HepG2 (cell line): ENCODE measurements around the gene HTD2. TPM values are rescaled to one million over a fixed set of nuclear protein-coding genes. Genes with fewer than 3 reads are reported as not detected.
A peak's percentile ranks its signal among the peaks of the same experiment; 100 is the strongest.

Experiments
- ERF ChIP-seq: IDR thresholded peaks from 2 replicates; pipeline ENCODE4 v1.6.1; 2018; ENCODE audit warnings: missing biosample characterization, missing genetic modification reagents
- GATA4 ChIP-seq: sonication (generic); IDR thresholded peaks from 2 replicates; pipeline ENCODE4 v1.6.1; 2016; ENCODE audit warnings: antibody characterized with exemption, low read depth, borderline replicate concordance
- KMT2A ChIP-seq: sonication (generic); formaldehyde crosslinking; IDR thresholded peaks from 2 replicates; pipeline ENCODE4 v1.4.0; 2020; ENCODE audit warnings: missing genetic modification reagents
- MYC ChIP-seq: sonication (generic); formaldehyde crosslinking; IDR thresholded peaks from 2 replicates; pipeline ENCODE4 v1.9.0; 2021; ENCODE audit warnings: missing genetic modification reagents, borderline replicate concordance
- POGZ ChIP-seq: sonication (generic); formaldehyde crosslinking; IDR thresholded peaks from 2 replicates; pipeline ENCODE4 v1.4.0; 2020; ENCODE audit warnings: mild to moderate bottlenecking, missing genetic modification reagents
- RAD51 ChIP-seq: fragments of 450-650 bp; IDR thresholded peaks from 2 replicates; pipeline ENCODE4 v1.6.1; 2016; ENCODE audit warnings: borderline replicate concordance
- RNF2 ChIP-seq: fragments of 450-650 bp; conservative IDR thresholded peaks from 2 replicates; pipeline ENCODE4 v1.6.1; 2016; ENCODE audit warnings: low read depth
- SIN3A ChIP-seq: IDR thresholded peaks from 2 replicates; pipeline ENCODE4 v1.6.1; 2011; ENCODE audit warnings: low read depth, mild to moderate bottlenecking, control low read depth, low read length, borderline replicate concordance
- ZFX ChIP-seq: sonication (generic); formaldehyde crosslinking; IDR thresholded peaks from 2 replicates; pipeline ENCODE4 v1.4.0; 2020; ENCODE audit warnings: mild to moderate bottlenecking, low read depth, missing genetic modification reagents, moderate library complexity
- ZNF263 ChIP-seq: sonication (generic); formaldehyde crosslinking; IDR thresholded peaks from 2 replicates; pipeline ENCODE4 v1.4.0; 2020; ENCODE audit warnings: missing genetic modification reagents
- ZSCAN30 ChIP-seq: sonication (generic); formaldehyde crosslinking; IDR thresholded peaks from 2 replicates; pipeline ENCODE4 v1.5.0; 2020; ENCODE audit warnings: mild to moderate bottlenecking, missing genetic modification reagents
- polyA plus RNA-seq, 8 experiments: library from polyadenylated mRNA; depleted of rRNA in 3 of 8; stranded (reverse) in 7 of 8; unstranded in 1 of 8; fragments of >200 nt; fragmentation: Illumina TruSeq in 4 of 8; extraction: Trizol in 4 of 8; gene quantifications; 2 replicates each; pipeline versions ENCODE4 v1.2.1 to v1.2.3, GENCODE V29; 2011 to 2016; ENCODE audit warnings: low read depth in 4 of 8, missing spikeins in 1 of 8, mixed read lengths in 1 of 8; ENCODE audit not compliant: insufficient read depth in 1 of 8
- total RNA-seq, 5 experiments: library from RNA; depleted of rRNA; stranded (reverse); fragments of >200 nt; fragmentation: Illumina TruSeq; extraction: Trizol; gene quantifications; 2 replicates each; pipeline ENCODE4 v1.2.3, GENCODE V29; 2016; ENCODE audit warnings: low read depth in 1 of 5
- TF ChIP-seq, protein P1 (sequence below): sonication (generic); formaldehyde crosslinking; IDR thresholded peaks from 2 replicates; pipeline ENCODE4 v1.4.0; 2020; ENCODE audit warnings: mild to moderate bottlenecking, missing genetic modification reagents
- TF ChIP-seq, protein P2 (sequence below): sonication (generic); formaldehyde crosslinking; IDR thresholded peaks from 2 replicates; pipeline ENCODE4 v1.5.0; 2020; ENCODE audit warnings: mild to moderate bottlenecking, missing genetic modification reagents
- TF ChIP-seq, protein P3 (sequence below): sonication (generic); formaldehyde crosslinking; IDR thresholded peaks from 2 replicates; pipeline ENCODE4 v1.4.0; 2020; ENCODE audit warnings: missing genetic modification reagents
- TF ChIP-seq, protein P4 (sequence below): sonication (generic); formaldehyde crosslinking; IDR thresholded peaks from 2 replicates; pipeline ENCODE4 v1.5.1; 2020; ENCODE audit warnings: mild to moderate bottlenecking, moderate library complexity, missing genetic modification reagents
- TF ChIP-seq, protein P5 (sequence below): sonication (generic); formaldehyde crosslinking; IDR thresholded peaks from 2 replicates; pipeline ENCODE4 v1.4.0; 2020; ENCODE audit warnings: missing genetic modification reagents
- TF ChIP-seq, protein P6 (sequence below): sonication (generic); formaldehyde crosslinking; conservative IDR thresholded peaks from 2 replicates; pipeline ENCODE4 v1.4.0; 2020; ENCODE audit warnings: missing genetic modification reagents
- TF ChIP-seq, protein P7 (sequence below): IDR thresholded peaks from 2 replicates; pipeline ENCODE4 v1.6.1; 2018; ENCODE audit warnings: missing genetic modification reagents, mild to moderate bottlenecking, missing compliant biosample characterization

HTD2 gene
- total and polyA plus RNA-seq, 2 of the 13 experiments (the other 11 are each of a cell fraction or from before 2014, with no cell fraction given), result 8.6 to 13.7 TPM

DNA sequence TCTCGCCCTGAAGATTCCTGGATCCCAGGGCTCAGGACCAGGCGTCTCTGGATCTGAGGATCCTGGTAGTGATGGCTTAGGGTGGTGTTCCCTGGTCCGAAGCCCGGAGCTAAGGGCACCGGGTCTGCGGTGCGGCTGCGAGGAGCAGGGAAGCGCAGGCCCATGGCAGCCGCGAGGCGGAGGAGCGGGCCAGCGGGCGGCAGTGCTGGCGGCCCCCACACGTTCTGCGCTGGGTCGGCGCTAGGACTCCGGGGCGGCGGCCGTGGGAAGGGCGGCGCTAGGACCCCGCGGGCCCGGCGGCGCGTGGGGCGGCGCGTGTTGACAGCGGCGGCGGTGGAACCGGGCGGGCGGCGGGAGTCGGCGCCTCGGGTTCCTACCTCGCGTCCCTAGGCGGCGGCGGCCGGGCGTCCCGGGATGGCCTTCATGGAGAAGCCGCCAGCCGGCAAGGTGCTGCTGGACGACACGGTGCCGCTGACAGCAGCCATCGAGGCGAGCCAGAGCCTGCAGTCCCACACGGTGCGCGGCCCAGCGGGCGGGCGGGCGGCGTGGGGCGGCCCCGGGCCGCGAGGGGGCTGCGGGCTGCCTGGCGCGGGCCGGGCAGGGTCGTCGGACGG is 26.4 kb downstream of the HTD2 start, which contains the start of gene PXK (continued):
- TF ChIP-seq MYC (CRISPR knock-in tag) (peak; percentile 75), POGZ (CRISPR knock-in tag) (peak; percentile 59; the same call in 1 of the 2 replicates), ZFX (peak; percentile 75), ZNF263 (no peak; the same call in 1 of the 2 replicates), KMT2A (peak; percentile 34; the same call in 1 of the 2 replicates), SIN3A (peak; percentile 51; the same call in 1 of the 2 replicates), RAD51 (no peak), GATA4 (no peak), ZSCAN30 (no peak), RNF2 (no peak; the same call in 1 of the 2 replicates), ERF (CRISPR knock-in tag) (peak; percentile 77)
- TF ChIP-seq, protein P1, sequence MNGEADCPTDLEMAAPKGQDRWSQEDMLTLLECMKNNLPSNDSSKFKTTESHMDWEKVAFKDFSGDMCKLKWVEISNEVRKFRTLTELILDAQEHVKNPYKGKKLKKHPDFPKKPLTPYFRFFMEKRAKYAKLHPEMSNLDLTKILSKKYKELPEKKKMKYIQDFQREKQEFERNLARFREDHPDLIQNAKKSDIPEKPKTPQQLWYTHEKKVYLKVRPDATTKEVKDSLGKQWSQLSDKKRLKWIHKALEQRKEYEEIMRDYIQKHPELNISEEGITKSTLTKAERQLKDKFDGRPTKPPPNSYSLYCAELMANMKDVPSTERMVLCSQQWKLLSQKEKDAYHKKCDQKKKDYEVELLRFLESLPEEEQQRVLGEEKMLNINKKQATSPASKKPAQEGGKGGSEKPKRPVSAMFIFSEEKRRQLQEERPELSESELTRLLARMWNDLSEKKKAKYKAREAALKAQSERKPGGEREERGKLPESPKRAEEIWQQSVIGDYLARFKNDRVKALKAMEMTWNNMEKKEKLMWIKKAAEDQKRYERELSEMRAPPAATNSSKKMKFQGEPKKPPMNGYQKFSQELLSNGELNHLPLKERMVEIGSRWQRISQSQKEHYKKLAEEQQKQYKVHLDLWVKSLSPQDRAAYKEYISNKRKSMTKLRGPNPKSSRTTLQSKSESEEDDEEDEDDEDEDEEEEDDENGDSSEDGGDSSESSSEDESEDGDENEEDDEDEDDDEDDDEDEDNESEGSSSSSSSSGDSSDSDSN (CRISPR knock-in tag), result peak; percentile 87
- TF ChIP-seq, protein P2, sequence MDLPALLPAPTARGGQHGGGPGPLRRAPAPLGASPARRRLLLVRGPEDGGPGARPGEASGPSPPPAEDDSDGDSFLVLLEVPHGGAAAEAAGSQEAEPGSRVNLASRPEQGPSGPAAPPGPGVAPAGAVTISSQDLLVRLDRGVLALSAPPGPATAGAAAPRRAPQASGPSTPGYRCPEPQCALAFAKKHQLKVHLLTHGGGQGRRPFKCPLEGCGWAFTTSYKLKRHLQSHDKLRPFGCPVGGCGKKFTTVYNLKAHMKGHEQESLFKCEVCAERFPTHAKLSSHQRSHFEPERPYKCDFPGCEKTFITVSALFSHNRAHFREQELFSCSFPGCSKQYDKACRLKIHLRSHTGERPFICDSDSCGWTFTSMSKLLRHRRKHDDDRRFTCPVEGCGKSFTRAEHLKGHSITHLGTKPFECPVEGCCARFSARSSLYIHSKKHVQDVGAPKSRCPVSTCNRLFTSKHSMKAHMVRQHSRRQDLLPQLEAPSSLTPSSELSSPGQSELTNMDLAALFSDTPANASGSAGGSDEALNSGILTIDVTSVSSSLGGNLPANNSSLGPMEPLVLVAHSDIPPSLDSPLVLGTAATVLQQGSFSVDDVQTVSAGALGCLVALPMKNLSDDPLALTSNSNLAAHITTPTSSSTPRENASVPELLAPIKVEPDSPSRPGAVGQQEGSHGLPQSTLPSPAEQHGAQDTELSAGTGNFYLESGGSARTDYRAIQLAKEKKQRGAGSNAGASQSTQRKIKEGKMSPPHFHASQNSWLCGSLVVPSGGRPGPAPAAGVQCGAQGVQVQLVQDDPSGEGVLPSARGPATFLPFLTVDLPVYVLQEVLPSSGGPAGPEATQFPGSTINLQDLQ (CRISPR knock-in tag), result peak; percentile 50; the same call in 1 of the 2 replicates
- TF ChIP-seq, protein P3, sequence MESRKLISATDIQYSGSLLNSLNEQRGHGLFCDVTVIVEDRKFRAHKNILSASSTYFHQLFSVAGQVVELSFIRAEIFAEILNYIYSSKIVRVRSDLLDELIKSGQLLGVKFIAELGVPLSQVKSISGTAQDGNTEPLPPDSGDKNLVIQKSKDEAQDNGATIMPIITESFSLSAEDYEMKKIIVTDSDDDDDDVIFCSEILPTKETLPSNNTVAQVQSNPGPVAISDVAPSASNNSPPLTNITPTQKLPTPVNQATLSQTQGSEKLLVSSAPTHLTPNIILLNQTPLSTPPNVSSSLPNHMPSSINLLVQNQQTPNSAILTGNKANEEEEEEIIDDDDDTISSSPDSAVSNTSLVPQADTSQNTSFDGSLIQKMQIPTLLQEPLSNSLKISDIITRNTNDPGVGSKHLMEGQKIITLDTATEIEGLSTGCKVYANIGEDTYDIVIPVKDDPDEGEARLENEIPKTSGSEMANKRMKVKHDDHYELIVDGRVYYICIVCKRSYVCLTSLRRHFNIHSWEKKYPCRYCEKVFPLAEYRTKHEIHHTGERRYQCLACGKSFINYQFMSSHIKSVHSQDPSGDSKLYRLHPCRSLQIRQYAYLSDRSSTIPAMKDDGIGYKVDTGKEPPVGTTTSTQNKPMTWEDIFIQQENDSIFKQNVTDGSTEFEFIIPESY (CRISPR knock-in tag), result 0 out of 2 replicates have a peak, but pooled peaks have one; percentile 26
- TF ChIP-seq, protein P4, sequence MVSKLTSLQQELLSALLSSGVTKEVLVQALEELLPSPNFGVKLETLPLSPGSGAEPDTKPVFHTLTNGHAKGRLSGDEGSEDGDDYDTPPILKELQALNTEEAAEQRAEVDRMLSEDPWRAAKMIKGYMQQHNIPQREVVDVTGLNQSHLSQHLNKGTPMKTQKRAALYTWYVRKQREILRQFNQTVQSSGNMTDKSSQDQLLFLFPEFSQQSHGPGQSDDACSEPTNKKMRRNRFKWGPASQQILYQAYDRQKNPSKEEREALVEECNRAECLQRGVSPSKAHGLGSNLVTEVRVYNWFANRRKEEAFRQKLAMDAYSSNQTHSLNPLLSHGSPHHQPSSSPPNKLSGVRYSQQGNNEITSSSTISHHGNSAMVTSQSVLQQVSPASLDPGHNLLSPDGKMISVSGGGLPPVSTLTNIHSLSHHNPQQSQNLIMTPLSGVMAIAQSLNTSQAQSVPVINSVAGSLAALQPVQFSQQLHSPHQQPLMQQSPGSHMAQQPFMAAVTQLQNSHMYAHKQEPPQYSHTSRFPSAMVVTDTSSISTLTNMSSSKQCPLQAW (CRISPR knock-in tag), result no peak
- TF ChIP-seq, protein P5, sequence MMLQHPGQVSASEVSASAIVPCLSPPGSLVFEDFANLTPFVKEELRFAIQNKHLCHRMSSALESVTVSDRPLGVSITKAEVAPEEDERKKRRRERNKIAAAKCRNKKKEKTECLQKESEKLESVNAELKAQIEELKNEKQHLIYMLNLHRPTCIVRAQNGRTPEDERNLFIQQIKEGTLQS, result no peak
- TF ChIP-seq, protein P6, sequence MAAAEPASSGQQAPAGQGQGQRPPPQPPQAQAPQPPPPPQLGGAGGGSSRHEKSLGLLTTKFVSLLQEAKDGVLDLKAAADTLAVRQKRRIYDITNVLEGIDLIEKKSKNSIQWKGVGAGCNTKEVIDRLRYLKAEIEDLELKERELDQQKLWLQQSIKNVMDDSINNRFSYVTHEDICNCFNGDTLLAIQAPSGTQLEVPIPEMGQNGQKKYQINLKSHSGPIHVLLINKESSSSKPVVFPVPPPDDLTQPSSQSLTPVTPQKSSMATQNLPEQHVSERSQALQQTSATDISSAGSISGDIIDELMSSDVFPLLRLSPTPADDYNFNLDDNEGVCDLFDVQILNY (CRISPR knock-in tag), result peak; percentile 67; the same call in 1 of the 2 replicates
- TF ChIP-seq, protein P7, sequence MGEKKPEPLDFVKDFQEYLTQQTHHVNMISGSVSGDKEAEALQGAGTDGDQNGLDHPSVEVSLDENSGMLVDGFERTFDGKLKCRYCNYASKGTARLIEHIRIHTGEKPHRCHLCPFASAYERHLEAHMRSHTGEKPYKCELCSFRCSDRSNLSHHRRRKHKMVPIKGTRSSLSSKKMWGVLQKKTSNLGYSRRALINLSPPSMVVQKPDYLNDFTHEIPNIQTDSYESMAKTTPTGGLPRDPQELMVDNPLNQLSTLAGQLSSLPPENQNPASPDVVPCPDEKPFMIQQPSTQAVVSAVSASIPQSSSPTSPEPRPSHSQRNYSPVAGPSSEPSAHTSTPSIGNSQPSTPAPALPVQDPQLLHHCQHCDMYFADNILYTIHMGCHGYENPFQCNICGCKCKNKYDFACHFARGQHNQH (CRISPR knock-in tag), result peak; percentile 53; the same call in 1 of the 2 replicates
